HG03135 (cell line): ENCODE data around the gene WNK2.

Source experiments
- ATAC-seq: cut with Tn5 transposase; IDR thresholded peaks from one replicate; pipeline ENCODE4 v1.9.1; 2021; ENCODE audit warnings: mild to moderate bottlenecking, moderate library complexity; ENCODE audit not compliant: unreplicated experiment

WNK2 gene

DNA sequence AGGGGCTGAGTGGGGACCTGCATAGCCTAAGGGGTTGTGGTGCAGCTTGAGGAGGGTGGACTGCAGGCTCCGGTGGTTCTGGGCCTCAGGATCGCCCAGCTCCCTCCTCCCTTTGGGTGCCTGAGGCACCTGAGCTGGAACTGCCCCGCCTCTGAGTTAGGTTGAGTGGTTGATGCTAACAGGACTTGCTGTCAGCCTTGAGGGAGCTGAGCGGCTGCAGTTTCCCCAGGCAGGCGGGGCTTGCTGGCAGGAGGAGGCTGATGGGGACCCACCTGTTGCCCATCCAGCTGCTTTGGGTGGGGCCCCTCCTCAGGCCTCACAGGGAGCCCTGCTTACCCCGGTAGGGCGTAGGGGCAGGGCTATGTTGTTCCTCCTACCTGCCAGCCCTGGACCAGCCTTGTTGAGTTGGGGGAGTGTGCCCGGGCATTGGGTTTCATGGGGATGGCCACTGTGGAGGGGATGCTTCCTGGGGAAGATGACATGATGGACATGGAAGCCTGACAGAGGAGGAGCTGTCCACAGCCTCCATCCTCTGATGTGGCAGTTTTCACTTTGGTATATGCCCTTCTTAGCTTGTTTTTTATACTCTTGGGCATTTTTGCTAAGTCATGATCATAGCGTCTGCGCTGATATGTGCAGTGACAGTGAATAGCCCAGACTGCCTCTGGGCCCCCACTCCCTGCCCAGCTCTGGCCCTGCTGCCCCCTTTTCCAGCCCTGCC lies 14.3 kb downstream of the WNK2 start:
- no peak for ATAC-seq

DNA sequence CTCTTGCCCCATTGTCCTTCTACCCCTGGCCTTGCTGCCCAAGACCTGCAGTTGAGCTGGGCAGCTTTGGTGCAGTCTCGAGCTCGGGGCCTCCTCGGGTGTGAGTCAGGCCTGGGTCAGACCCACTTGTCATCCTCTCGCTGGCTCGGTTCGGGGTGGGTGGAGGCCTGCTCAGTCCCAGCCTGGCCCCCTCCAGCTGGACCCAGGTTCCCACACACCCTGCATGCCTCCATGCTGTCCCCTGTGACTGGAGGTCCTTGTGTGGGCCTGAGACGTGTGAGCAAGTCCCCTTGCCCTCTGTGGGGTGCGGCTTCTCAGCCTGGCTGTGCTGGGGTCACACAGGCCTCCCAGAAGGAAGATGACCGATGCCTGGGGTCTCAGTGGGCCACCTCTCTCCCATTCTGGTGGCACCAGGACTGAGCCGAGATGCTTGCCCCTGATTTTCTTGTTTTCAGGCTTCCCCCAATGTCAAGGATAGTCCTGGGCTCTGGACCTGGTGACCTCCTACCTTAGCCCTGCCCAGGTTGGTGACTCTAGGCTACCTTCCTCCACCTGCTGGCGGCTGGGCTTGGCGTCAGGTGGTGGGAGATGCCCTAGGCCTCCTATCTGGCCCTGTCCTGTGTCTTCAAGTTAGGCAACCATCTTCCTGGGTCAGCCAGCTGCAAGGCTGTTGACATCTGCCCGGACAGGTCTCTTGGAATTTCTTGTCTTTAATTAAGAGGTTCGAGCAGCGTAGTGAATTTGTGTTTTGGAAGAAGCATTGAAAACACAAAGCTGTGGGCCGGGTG lies 15.1 kb downstream of the WNK2 start:
- ATAC-seq = no peak

DNA sequence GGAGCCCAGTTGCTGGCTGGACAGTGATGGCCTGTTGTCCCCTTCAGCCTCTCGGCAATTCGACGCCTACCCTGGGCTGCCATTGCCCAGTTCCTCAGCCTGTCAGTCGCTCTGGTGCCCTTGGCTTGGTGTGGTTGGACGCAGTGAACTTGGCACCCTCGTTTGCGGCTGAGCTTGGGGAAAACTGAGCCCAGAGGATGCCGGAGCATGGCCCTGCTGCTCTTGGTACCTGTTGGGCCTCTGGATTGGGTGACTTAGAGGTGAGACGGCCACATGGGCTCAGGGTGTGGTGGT lies 16.5 kb downstream of the WNK2 start:
- ATAC-seq = no peak

DNA sequence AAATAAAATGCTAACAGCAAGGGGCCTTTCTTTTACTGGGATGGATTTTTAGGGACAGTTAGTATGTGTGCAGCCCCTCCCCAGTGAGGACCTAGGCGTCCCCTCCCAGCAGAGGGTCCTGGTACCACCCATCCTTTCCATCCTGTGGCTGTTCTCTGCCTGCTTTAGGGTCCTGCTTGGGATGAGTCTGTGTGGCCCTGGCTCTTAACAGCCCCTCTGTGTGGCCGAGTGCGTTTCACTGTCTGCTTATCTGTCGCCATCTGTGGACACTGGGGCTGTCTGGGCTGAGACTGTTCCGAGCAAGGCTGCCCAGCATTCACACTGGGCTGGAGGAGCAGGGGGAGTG lies 17.0 kb downstream of the WNK2 start:
- no peak for ATAC-seq

DNA sequence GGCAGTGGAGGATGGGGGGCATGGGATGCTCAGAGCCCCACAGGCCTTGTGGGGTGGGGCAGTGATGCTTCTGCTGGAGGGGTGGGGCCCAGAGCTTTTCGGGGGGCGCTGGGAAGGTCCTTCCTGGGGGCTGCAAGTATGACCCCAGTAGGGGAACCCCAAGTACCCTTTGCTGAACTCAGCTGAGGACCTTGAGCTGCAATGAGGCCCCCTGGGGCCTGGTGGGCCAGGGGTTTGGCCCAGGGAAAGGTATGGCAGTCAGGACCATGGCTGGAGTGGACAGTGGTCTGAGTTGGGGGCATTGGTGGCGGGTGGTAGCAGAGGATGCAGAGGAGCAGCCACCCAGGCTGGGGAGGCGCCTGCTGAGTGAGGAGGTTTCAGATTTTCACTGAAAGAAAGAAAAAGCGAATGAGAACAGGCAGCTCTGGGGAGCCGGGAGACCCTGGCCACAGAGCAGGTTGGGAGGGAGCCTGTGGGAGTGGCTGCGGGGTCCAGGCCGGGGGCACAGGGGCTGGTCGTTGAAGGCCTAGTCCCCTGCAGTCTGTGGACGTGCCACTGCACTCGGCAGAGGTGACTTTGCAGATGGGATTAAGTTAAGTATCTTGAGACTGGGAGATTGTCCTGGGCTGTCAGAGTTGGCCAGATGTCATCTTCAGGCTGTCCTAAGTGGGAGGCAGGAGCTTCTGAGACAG lies 19.2 kb downstream of the WNK2 start:
- no peak for ATAC-seq

DNA sequence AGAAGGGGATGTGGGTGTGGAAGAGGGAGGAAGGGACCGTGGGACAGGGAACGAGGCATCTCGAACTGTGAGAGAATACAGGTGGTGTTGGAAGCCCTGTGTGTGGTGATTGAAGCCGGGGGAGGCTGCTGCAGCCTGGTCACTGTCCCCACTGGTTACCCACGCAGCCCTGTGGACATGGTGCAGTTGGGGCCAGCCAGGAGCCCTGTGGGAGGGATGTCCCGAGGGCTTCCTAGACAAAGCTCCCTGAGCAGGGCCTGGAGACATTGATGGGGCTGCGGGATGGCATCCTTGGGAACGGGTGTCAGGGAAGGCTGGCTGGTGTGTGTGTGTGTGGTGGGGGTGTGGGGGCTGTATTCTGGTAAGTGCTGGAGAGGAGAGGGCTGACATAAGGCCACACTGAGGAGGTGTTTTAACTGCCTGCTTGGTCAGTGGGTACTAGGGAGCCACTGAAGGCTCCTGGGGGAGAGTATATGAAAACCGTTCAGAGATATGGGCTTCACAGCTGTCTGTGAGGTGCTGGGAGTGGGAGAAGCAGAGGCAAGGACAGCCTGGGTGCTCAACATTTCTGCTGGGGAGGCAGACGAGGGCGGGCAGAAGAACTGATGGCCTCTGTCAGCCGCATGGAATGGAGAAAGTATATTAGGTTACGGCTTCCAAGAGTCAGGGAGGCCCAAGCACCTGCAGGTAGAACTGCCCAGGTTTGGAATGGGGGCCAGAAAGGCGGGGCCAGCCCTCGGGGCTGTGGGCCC lies 20.0 kb downstream of the WNK2 start:
- no peak for ATAC-seq

DNA sequence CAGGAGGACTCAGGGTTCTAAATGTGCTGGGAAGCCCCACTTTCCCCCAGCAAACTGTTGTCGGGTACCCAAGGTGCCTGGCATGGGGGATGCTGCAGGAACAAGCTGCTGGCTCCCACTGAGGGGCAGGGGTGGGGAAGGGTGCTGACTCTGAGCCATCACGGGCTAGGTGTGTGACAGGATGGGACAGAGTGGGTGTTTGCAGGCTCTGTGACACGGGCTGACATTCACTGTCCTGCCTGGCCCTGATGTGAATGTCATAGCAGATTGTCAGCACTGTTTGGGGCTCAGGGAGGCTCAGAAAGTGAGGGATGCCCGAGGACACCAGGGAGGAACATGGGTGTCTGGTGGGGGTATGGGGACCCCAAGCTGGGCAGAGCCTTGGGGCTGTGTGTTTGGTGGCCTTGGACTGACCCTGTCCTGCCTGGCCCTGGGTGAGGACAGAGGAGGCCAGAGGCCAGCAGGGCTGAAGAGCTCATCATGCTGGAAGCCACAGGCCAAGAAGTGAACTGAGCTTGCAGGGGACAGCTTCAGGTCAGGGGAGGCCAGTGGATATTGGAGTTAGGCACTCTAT lies 20.6 kb downstream of the WNK2 start:
- ATAC-seq = no peak

DNA sequence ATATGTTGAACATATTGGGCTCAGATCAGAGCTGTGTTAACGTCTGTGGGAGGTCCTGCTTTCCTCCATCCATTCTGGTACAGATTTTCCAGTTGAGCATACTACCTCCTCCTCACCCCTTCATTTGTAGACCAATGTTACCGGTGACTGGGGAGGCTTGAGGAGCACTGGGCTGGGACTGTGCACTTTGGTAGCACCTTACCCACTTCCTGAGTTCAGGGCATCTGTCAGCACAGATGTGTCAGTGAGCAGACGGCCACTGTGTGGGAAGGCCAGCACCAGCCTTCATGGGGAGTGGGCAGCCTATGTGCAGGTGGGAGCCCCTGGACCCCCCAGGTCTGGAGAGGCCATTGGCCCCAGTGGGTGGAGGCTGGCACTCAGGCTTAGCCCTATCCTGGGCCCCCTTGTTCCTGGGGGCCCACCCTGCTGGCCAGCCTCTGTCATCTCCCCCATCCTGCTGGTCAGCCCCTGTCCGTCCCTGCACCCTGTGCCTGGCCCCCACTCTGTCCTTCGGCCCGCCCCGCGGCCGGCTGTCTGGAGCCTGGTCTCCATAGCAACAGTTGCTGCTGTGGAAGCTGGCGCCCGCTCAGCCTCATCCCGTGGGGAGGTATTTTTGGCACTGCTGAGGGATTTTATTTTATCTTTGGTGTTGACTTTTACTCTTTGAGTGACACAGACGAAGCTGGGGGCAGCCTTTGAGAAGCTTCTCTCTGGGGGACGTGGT lies 21.3 kb downstream of the WNK2 start:
- no peak for ATAC-seq

DNA sequence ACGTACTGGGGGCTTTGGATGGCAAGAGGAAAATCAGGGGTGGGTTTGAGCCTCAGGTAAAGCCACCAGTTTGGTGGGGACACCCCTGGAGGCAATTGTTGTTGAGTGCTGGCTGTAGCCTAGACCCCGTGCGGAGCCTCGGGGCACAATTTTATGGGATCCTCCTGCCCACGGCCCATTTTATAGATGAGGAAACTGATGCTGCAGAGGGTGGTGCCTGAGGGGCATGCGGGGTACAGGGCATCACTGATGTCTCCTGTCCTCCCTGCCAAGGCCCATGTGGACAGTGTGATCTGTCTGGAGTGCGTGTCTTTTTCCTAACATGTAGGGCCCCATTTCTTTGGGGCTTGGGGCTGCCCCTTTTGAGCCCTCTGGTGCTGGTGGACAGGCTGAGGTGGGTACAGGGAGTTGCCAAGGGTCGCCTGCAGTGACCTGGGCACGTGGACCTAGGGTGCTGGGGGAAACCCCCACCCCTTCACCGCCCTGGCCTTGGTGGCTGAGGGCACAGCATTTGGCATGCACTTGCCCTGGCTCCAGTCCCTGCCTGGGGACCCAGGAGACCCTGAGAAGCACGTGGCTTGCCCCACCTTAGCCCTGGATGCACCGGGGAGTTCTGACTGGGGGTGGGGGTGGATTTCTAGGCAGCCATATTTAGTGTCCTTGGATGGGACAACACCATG lies 22.1 kb downstream of the WNK2 start:
- no peak for ATAC-seq

DNA sequence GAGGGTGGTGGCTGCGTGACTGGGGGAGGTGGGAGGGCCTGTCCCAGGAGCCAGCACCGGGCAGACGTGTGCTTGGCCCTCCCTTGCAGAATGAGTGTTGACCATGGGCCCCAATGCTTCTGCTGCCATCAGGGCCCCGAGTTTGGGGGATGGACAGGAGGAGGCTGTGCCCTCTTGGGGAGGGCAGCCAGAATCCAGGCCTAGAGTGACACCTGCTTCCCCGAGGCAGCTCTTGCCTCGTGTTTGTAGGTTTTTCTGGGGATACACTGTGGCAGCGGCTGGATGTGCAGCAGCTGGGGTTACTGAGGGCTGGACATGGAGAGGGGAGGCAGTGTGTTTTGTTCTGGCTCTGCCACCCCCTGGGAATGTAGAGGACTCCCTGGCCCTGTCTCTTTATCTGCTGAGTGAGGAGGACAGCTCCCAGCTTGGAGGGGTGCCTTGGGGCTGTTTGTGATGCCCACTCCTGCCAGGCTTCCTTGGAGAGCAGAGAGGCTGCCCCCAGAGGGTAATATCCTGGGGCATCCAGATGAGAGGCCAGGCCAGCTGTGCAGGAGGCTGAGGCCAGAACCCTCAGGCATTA lies 22.7 kb downstream of the WNK2 start:
- ATAC-seq = no peak

DNA sequence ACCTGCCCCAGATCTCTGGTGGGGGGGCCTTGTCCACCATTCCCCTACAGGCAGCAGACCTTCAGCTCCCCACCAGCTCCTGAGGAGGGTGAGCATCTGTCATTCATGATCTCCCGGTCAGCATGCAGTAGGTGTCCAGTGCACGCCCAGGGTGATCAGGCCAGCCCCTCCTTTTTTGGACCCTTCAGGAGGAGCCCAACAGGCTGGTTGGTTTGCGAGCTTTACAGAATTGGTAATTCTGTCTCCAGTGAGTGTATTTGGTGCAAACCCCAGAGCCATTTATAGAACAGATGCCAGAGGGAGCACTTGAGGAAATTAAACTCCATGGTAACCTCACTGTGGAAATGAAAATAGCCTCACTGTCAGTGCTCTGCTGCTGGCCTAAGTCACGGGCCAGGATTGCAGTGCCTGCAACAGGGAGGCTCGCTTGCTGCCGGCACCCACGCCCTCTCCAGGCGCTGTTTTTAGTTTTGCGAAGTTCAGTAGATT lies 23.4 kb downstream of the WNK2 start:
- no peak for ATAC-seq

DNA sequence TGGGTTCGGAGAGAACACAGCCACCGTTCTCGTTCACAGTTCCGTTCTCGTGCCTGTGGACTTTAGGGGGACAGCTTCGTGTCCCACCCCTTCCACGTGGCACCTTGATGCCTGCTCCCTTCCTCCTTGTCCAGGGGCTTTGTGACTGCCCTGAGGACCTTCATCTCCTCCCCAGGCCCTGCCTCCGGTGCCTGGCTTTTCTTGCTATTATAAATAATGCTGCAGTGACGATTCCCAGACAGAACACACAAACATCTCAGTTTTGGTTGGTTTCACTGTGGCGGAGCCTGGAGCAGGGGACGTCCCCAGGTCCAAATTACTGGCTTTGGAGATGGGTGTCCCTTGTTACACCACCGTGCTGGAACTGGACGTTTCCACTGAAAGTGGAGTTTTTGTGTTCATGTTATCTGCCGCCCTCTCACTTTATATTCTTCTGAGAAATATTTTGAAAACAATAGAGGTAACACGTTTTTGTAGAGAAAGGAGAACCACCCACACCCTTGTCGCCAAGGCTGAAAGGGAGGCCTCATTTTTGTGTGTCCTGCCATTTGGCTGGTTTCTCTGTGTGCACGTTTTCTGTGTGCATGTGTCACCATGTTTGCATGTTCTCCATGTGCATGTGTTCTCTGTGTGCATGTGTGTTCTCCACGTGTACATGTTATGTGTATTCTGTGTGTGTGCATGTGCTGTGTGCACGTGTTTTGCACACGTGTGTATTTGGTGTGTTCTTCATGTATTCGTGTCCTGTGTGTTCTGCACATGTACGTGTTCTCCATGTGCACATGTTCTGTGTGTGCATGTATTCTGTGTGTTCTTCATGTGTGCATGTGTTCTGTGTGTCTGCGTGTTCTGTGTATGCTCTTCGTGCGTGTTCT lies 24.2 kb downstream of the WNK2 start:
- ATAC-seq = no peak

DNA sequence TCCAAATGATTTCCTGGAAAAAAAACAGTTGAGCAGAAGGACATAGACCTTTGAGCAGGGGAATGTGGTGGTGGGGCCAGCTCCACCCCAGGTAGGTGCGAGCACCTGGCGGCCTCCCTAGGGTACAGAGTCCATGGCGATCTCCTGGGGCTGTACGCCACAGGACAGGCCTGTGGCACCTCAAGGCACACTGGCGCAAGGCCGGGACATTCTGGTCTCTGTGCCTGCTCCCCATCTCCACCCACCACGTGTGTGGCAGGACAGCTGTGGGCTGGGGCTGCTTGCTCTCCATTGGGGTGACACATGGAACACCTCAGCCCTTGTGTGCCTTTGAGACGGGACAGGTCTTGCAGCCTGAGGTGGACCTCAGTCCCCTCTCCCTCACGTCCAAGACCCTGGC lies 25.2 kb downstream of the WNK2 start:
- ATAC-seq = no peak

DNA sequence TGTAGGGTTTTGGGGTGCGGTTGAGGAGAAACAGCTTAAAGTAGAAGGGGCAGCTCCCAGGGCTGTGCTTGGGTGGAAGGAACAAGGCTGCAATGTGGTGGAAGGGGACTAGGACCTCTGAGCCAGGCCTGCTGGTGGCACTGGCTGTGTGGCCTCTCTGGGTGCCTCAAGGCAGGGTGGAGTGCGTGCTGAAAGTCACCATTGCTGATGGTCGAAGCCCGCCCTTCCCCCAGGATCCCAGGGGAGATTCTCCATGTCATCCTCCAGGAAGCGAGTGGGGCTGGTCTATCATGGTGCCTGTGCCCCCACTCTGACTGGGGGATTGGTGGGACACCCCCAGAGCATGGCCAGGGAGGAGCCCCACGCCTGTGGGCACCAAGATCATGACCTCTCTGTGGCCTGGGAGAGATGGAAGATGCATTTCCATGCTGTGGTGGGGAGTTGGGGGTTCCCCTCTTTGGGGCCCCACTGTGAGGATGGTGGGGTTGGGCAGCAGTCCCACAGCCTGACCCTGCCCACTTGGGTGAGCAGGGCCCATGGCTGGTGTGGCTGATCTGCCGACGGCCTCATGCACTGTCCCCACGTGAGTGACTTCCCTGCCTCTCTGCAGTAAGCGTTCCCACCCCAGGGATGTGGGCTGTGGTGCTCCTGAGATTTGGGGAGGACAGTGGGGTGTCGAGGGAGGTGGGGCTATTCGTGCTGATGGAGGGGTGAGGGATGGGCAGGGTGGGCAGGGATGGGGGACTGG lies 25.8 kb downstream of the WNK2 start:
- no peak for ATAC-seq

DNA sequence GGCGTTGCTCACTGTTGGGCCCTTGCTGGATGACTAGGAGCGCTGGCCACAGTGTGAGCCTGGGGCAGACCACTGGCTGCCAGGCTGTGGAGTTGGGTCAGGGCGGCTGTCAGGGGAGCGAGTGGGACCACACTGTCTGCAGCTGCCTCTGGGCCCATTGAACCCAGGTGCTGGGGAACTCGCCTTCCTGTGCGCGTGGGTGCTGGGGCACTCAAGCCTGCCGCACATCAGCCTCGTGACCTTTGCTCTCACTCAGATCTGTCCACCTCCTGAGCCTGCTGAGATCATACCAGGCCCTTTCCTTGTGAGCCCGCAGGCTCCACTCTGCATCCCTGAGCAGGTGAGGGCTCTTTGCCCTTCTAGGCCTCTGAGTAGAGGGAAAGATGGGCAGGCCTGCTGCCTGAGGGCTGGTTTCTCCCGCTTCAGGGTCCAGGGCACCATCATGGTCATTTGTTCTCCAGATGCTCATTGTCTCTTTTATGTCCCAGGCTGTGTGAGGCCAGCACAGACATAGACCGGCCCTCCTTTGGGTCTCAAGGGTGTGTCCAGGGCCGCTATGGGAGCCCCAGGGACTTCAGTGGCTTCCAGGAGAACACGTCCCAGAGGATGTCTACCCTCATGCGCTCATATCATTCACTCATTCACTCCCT lies 26.5 kb downstream of the WNK2 start:
- ATAC-seq = no peak

DNA sequence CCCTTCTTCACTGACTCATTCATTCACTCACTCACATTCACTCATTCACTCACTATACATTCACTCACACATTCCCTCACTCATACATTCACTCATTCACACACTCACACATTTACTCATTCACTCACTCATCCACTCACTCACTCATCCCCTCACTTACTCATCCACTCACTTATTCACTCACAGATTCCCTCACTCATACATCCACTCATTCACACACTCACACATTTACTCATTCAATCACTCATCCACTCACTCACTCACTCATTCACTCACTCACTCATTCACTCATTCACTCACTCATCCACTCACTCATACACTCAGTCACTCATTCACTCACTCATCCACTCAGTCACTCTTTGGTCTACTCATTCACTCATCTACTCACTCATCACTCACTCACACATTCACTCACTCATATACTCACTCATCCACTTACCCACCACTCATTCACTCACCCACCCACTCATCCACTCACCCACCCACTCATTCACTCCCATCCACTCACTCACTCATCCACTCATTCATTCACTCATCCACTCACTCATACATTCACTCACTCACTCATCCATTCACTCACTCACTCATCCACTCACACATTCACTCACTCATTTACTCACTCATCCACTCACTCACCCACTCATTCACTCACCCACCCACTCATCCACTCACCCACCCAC lies 27.2 kb downstream of the WNK2 start:
- no peak for ATAC-seq

DNA sequence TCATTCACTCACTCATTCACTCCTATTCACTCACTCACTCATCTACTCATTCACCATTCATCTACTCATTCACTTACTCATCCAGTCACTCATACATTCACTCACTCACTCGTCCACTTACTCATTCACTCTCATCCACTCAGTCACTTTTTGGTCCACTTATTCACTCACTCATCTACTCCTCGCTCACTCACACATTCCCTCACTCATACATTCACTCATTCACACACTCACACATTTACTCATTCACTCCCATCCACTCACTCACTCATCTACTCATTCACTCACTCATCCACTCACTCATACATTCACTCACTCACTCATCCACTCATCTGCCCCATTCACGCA lies 27.7 kb downstream of the WNK2 start:
- ATAC-seq = no peak
